Gastroesophageal sphincter (tissue), 4 donors: Measurements from ENCODE around the gene MARK3. TPM values are rescaled to one million over a fixed set of nuclear protein-coding genes. Genes with fewer than 3 reads are reported as not detected.

Source experiments
- ATAC-seq: fragments of 150-250 bp; one replicate; pipeline ENCODE4 v1.9.1; 2016; ENCODE audit warnings: mild to moderate bottlenecking, moderate library complexity
- H3K27ac ChIP-seq, 4 donors: fragments of 200-600 bp; sonication (generic) in 3 of 4; 1 replicate in 3 of 4; 2 replicates in 1 of 4; pipeline ENCODE4 v1.5.1; 2016 to 2019
- H3K27me3 ChIP-seq: fragments of 200-600 bp; sonication (generic); one replicate; pipeline ENCODE4 v1.5.1; 2019
- H3K36me3 ChIP-seq, 2 donors: fragments of 200-600 bp; sonication (generic); one replicate each; pipeline ENCODE4 v1.5.1; 2019; ENCODE audit warnings: control low read depth in 1 of 2
- H3K4me1 ChIP-seq, 3 donors: fragments of 200-600 bp; sonication (generic); 1 replicate in 2 of 3; 2 replicates in 1 of 3; pipeline ENCODE4 v1.5.1; 2016 to 2019; ENCODE audit warnings: control low read depth in 2 of 3
- H3K4me3 ChIP-seq, 2 donors: fragments of 200-600 bp; sonication (generic); one replicate each; pipeline ENCODE4 v1.5.1; 2019; ENCODE audit warnings: mild to moderate bottlenecking in 1 of 2, moderate library complexity in 1 of 2
- H3K9me3 ChIP-seq, 3 donors: fragments of 200-600 bp; sonication (generic); one replicate each; pipeline ENCODE4 v1.5.1; 2017 to 2019; ENCODE audit warnings: control low read depth in 2 of 3
- EP300 ChIP-seq: sonication (generic); formaldehyde crosslinking; IDR thresholded peaks from one replicate; pipeline ENCODE4 v1.6.1; 2017; ENCODE audit warnings: antibody characterized with exemption, mild to moderate bottlenecking
- POLR2A ChIP-seq, 2 donors: fragments of 450-650 bp; IDR thresholded peaks; one replicate each; pipeline ENCODE4 v1.6.1; 2017; ENCODE audit warnings: antibody characterized with exemption in 2 of 2, mild to moderate bottlenecking in 2 of 2, moderate library complexity in 1 of 2
- POLR2AphosphoS5 ChIP-seq: sonication (generic); formaldehyde crosslinking; IDR thresholded peaks from one replicate; pipeline ENCODE4 v1.6.1; 2017; ENCODE audit warnings: antibody characterized with exemption
- WGBS, 2 donors: methylation state at CpG; one replicate each; pipeline ENCODE4 v1.1.5; 2018; ENCODE audit warnings: low coverage in 1 of 2; 5-methylcytosine and 5-hydroxymethylcytosine counted together
- total RNA-seq, 4 donors: library from RNA; depleted of rRNA; stranded (reverse); fragments of >200 nt; gene quantifications; one replicate each; pipeline ENCODE4 v1.1.0, GENCODE V29; 2016
- TF ChIP-seq, protein P1 (sequence below), 4 experiments: fragments of 200-600 bp in 2 of 4; fragments of 450-650 bp in 2 of 4; sonication (generic) in 1 of 4; IDR thresholded peaks; one replicate each; pipeline ENCODE4 v1.5.1; 2017 to 2019; ENCODE audit warnings: antibody characterized with exemption in 4 of 4, mild to moderate bottlenecking in 2 of 4, moderate library complexity in 2 of 4

MARK3 gene
- total RNA-seq, 4 donors from 2014 or later = 65.1 to 127 (median 70.4) TPM

DNA sequence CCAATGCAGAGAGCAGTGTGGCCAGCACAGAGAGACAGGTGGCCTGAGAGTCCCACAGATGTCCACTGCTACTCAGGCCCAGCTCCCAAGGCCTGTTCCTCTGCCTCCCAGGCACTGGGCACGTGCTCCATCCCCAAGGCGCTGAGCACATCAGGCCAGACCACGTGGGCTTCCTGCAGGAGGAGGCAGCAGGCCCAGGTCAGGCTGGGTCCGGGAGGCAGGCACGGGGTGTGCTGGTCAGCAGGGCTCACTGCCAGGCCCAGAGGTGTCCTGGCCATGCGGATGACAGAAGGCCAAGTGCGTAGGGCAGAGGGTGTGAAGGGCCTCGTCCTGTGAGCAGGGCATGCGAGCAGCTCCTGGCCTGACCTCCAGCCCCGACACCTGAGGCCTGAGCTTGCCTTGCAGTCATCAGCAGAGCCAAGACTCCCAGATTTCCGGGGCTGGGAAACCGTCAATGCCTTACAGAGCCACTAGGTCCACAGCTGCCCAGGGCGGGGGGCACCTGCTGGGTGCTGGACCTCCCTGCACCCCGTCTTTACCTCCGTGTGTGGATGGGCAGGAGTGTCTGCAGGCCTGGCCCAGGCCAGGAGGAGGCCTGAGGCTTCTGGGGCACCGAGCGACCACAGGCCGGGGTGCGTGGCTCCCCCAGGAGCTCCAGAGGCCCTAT is 158.6 kb downstream of the MARK3 start:
- H3K27ac ChIP-seq = peak overlapping the region; percentile 62 to 96 (median 92)
- H3K4me1 ChIP-seq = peaks cover 31 to 100% (median 74%) of the 10 kb centered on the region in 3 donors
- no peaks in the 10 kb centered on the region for H3K9me3 ChIP-seq
- H3K27me3 ChIP-seq = no peaks in the 10 kb centered on the region
- ATAC-seq = peak; percentile 33
- 49% methylated on average over 4 of the region's 19 CpGs; no CpG with 5 or more reads in 1 of the 2 donors for WGBS, 2 donors
- H3K36me3 ChIP-seq = no peaks in the 10 kb centered on the region
- TF ChIP-seq POLR2A (IDR thresholded peaks at IDR 0.05) (no peak), POLR2AphosphoS5 (no peak), EP300 (no peak)
- TF ChIP-seq, protein P1, sequence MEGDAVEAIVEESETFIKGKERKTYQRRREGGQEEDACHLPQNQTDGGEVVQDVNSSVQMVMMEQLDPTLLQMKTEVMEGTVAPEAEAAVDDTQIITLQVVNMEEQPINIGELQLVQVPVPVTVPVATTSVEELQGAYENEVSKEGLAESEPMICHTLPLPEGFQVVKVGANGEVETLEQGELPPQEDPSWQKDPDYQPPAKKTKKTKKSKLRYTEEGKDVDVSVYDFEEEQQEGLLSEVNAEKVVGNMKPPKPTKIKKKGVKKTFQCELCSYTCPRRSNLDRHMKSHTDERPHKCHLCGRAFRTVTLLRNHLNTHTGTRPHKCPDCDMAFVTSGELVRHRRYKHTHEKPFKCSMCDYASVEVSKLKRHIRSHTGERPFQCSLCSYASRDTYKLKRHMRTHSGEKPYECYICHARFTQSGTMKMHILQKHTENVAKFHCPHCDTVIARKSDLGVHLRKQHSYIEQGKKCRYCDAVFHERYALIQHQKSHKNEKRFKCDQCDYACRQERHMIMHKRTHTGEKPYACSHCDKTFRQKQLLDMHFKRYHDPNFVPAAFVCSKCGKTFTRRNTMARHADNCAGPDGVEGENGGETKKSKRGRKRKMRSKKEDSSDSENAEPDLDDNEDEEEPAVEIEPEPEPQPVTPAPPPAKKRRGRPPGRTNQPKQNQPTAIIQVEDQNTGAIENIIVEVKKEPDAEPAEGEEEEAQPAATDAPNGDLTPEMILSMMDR (IDR thresholded peaks at IDR 0.05) = no peak
- no peak overlapping the region for H3K4me3 ChIP-seq

DNA sequence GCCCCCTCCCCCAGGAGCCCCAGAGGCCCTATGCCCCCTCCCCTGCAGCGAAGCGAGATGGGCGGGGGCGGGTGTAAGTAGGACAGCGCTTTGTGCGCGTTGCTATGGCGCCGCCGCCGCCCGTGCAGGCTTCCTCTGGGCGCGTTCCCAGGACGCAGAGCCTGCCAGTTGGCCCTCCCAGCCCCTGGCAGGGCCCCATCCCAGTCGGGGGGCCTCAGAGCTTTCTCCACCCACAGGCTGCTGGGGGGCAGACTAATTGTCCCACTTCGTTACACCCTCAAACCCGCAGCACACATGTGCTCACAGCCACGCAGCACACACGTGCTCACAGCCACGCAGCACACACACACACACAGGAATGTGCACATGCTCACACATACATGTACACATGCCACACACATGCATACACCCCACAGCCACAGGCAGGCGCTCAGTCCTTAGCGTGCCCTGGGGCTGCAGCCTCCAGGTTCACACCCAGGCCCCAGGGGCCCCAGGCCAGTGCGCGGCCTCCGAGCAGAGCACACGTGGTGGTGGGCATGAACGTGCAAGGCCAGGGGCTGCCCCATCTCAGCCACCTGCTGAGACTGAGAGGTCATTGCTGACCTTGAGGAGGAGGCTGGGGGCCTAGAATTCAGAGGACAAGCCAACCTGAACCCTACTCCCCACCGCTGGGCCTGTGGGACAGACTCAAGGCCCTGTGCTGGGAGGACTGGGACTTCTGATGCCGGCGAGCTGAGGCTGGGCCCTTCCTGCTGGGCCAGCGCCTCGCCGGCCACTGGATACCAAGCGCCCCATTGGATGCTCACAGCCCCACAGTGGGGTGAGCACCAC is 159.4 kb downstream of the MARK3 start:
- WGBS, 2 donors = 0% methylated on average over 5 of the region's 35 CpGs; no CpG with 5 or more reads in 1 of the 2 donors
- ATAC-seq = peak; percentile 38
- H3K4me1 ChIP-seq = peaks cover 31 to 100% (median 75%) of the 10 kb centered on the region in 3 donors
- no peak overlapping the region for H3K4me3 ChIP-seq
- no peaks in the 10 kb centered on the region for H3K9me3 ChIP-seq
- no peaks in the 10 kb centered on the region for H3K36me3 ChIP-seq
- peak overlapping the region; percentile 21 to 96 (median 92) for H3K27ac ChIP-seq
- H3K27me3 ChIP-seq = no peaks in the 10 kb centered on the region
- TF ChIP-seq, protein P1 (IDR thresholded peaks at IDR 0.05) = no peak
- peak; percentile 21 for TF ChIP-seq POLR2AphosphoS5
- no peak for TF ChIP-seq EP300
- no peak for TF ChIP-seq POLR2A (IDR thresholded peaks at IDR 0.05)

DNA sequence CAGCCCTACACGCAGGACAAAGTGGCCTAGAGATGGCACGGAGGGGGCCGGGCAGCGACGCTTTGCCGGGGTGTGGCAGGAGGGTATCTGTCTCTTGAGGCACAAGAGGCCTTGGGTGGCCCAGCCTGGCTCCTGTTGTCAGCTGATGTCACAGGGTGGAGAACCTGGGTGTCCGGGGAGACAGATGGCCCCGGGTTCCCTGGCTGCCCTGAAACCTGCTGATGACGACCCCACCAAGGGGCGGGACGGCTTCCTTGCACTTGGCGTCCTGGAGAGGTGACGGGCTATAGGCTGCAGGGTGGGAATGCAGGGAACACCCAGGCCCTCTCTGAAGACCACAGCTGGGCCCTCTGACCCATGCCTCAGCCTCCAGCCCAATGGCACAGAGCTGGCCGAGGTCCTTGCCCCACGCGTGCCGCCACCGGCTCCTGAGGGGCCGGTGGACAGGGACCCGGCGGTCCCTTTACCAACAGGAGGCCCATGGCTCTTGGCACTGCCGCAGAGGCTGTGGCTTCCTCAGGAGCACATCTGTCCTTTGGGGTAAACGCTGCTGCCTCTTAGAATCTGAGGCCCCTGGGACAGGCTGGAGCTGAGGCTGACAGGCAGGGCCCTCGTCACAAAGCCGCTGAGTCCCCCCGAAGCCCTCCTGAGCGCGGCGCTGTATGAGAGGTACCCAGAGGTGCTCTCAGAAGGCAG is 160.2 kb downstream of the MARK3 start:
- WGBS, 2 donors = no CpG with 5 or more reads among the region's 29 CpGs
- Histone ChIP-seq H3K4me3 (no peak overlapping the region), H3K4me1 (peaks cover 31 to 100% (median 75%) of the 10 kb centered on the region in 3 donors), H3K27me3 (no peaks in the 10 kb centered on the region), H3K36me3 (no peaks in the 10 kb centered on the region), H3K9me3 (no peaks in the 10 kb centered on the region), H3K27ac (peak overlapping the region; percentile 13 to 96 (median 92))
- no peak for TF ChIP-seq POLR2A (IDR thresholded peaks at IDR 0.05)
- TF ChIP-seq POLR2AphosphoS5 = no peak
- TF ChIP-seq EP300 = no peak
- TF ChIP-seq, protein P1 (IDR thresholded peaks at IDR 0.05) = no peak
- ATAC-seq = no peak

DNA sequence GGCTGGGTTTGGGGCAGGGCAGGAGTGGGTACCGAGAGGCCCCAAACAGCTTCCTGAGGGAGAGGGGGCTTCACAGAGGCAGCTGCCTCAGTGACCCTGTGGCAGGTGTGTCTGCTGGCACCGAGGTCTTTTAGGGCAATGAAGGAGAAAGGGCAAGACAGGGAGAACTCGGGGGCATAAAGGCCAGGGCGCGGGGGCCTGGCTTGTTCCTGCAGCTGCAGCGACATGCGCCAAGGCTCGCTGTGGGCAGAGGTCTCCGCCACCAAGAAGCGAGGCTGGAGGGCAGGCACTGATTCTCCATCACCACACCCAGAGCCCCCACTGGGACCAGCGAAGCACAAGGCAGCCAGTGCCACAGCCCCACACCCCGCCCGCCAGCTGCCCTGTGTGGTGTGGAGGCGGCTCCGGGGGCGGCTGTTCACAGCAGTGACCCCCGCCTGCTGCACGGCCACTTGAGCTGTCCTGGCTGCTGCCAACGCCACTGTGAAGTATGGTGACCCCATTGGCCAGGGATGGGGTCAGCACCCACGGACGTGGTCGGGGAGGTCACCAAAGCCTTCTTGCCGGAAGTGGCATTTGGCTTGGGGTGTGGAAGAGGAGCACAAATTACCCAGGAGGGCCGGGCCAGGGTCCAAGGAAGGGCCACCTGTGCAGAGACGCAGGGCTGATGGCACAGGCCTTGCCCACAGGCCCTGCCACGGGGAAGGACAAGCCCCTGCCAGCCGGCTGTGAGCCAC is 160.9 kb downstream of the MARK3 start:
- WGBS, 2 donors = 81% methylated on average over 3 of the region's 27 CpGs; no CpG with 5 or more reads in 1 of the 2 donors
- TF ChIP-seq POLR2A (IDR thresholded peaks at IDR 0.05) (no peak), EP300 (no peak), POLR2AphosphoS5 (no peak)
- TF ChIP-seq, protein P1 (IDR thresholded peaks at IDR 0.05) = no peak
- Histone ChIP-seq H3K36me3 (no peaks in the 10 kb centered on the region), H3K27me3 (no peaks in the 10 kb centered on the region), H3K9me3 (no peaks in the 10 kb centered on the region), H3K4me3 (no peak overlapping the region), H3K27ac (peak overlapping the region in 3 of 4 donors; percentile 91 to 96 (median 92)), H3K4me1 (peaks cover 29 to 100% (median 75%) of the 10 kb centered on the region in 3 donors)
- ATAC-seq = no peak
